ENCODE measurements around the gene IFI35.

DNA sequence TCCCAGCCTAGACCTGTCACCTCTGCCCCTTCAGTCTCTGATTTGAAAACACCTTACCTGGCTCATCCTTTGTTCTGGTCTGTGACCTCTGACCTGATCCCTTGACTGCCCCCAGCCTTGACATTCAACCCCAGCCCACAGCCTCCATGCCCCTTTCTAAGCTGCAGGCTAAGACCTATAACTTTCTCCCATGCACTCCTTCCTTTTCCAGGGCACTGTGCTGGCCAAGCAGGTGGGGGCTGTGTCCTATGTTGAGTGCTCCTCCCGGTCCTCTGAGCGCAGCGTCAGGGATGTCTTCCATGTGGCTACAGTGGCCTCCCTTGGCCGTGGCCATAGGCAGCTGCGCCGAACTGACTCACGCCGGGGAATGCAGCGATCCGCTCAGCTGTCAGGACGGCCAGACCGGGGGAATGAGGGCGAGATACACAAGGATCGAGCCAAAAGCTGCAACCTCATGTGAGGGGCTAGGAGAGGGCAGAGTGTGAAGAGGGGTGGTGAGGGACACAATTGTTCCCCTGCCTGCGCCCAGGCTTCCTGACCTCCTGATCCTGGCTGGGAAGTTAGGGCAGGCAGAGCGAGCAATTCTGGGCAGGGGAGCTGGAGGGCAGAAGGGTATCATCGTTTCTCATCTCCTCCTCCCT, 21.8 kb downstream of the IFI35 start:
- no peak for TF ChIP-seq CTCF (IDR thresholded peaks at IDR 0.05)
- no peak for TF ChIP-seq POLR2A (IDR thresholded peaks at IDR 0.05)
